ENCODE measurements around the gene DENND4B.

The DENND4B gene

GRCh38 chr1:153933955-153934354, 12.6 kb downstream of the DENND4B start:
- no peak for DNase-seq (ENCODE audit: extremely low spot score)
- ChIA-PET POLR2A (no interaction called here), CTCF (interaction anchor here (3.4 kb wide), 1 partner anchor 12 kb away, joined by 15 read pairs; the partner anchor contains the start of gene DENND4B)
- TF ChIP-seq CTCF (IDR thresholded peaks at IDR 0.05; ENCODE audit: control extremely low read depth, extremely low read depth, low read depth, missing control alignments), result no peak

GRCh38 chr1:153933430-153933829, 13.1 kb downstream of the DENND4B start:
- ChIA-PET POLR2A (no interaction called here), CTCF (interaction anchor here (3.4 kb wide), 1 partner anchor 12 kb away, joined by 15 read pairs; the partner anchor contains the start of gene DENND4B)
- DNase-seq (ENCODE audit: extremely low spot score), result no peak
- no peak for TF ChIP-seq CTCF (IDR thresholded peaks at IDR 0.05; ENCODE audit: control extremely low read depth, extremely low read depth, low read depth, missing control alignments)

GRCh38 chr1:153932156-153933131, 14.1 kb downstream of the DENND4B start:
- POLR2A ChIA-PET, result no interaction called here
- DNase-seq (ENCODE audit: extremely low spot score), result no peak
- TF ChIP-seq CTCF (IDR thresholded peaks at IDR 0.05; ENCODE audit: control extremely low read depth, extremely low read depth, low read depth, missing control alignments), result no peak
- CTCF ChIA-PET, result interaction anchor here (1.3 to 3.4 kb wide), 2 partner anchors 13 to 55 kb away, joined by 4 to 15 read pairs; partner anchors contain the start of gene DENND4B

GRCh38 chr1:153929981-153930948, 16.3 kb downstream of the DENND4B start:
- POLR2A ChIA-PET, result interaction anchor here (0.9 kb wide), 1 partner anchor 61 kb away, joined by 3 read pairs; no protein-coding TSS in a partner anchor

GRCh38 chr1:153929426-153929825, 17.1 kb downstream of the DENND4B start:
- POLR2A ChIA-PET, result interaction anchor here (0.6 to 0.9 kb wide), 2 partner anchors 62 to 64 kb away, joined by 3 to 5 read pairs; no protein-coding TSS in a partner anchor
- no peak for DNase-seq (ENCODE audit: extremely low spot score)
- no peak for TF ChIP-seq CTCF (IDR thresholded peaks at IDR 0.05; ENCODE audit: control extremely low read depth, extremely low read depth, low read depth, missing control alignments)
- CTCF ChIA-PET, result interaction anchor here (0.8 to 13.6 kb wide), 5 partner anchors 8 to 157 kb away, joined by 3 to 108 read pairs (median 3); partner anchors contain the start of gene DENND4B

More at GRCh38 chr1:153929981-153930948, 16.3 kb downstream of the DENND4B start:
- TF ChIP-seq CTCF (IDR thresholded peaks at IDR 0.05; ENCODE audit: control extremely low read depth, extremely low read depth, low read depth, missing control alignments), result no peak
- no peak for DNase-seq (ENCODE audit: extremely low spot score)
- CTCF ChIA-PET, result interaction anchor here (0.8 to 13.6 kb wide), 4 partner anchors 9 to 132 kb away, joined by 3 to 108 read pairs (median 4); partner anchors contain the start of gene DENND4B

Measured in GM10248 (cell line).